HG03469 (cell line): ENCODE data around the gene TP53I3.
"Not testable (repeated sequence)": the region's sequence is repeated elsewhere in the genome, so short reads cannot be mapped to it uniquely, and the experiment has no call there.

Source experiments
- ATAC-seq: cut with Tn5 transposase; IDR thresholded peaks from one replicate; pipeline ENCODE4 v1.9.1; 2021; ENCODE audit warnings: mild to moderate bottlenecking, moderate library complexity, moderate number of reproducible peaks; ENCODE audit not compliant: unreplicated experiment

TP53I3 gene

DNA sequence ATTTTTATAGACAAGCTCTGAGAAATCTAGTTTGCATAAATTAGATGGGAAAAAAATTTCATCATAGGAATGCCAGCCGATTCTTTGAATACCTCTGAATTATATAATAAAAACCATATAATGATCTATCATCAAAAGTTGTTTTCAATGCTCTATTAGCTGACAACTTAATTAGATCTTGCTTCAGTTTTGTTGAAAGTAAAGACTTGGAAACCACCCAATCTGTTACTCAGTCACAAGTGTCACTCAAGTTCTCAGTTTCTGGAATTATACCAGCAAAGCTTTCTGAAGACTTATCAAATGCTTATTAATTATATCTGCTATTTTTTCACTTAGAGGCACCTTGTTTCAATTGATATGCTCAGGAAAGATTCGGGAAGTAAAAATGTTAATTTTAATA lies 17.4 kb upstream of the TP53I3 start:
- no peak for ATAC-seq

DNA sequence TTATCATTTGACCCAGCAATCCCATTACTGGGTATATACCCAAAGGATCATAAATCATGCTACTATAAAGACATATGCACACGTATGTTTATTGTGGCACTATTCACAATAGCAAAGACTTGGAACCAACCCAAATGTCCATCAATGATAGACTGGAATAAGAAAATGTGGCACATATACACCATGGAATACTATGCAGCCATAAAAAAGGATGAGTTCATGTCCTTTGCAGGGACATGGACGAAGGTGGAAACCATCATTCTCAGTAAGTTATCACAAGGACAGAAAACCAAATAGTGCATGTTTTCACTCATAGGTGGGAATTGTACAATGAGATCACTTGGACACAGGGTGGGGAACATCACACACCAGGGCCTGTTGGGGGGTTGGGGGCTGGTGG lies 16.1 kb upstream of the TP53I3 start:
- not testable (repeated sequence) for ATAC-seq

DNA sequence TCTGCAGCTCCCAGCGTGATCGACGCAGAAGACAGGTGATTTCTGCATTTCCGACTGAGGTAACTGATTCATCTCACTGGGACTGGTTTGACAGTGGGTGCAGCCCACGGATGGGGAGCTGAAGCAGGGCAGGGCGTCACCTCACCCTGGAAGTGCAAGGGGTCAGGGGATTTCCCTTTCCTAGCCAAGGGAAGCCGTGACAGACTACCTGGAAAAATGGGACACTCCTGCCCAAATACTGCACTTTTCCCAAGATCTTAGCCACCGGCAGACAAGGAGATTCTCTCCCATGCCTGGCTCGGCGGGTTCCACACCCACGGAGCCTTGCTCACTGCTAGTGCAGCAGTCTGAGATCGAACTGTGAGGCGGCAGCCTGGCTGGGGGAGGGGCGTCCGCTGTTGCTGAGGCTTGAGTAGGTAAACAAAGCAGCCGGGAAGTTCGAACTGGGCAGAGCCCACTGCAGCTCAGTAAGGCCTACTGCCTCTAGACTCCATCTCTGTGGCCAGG lies 10.6 kb upstream of the TP53I3 start:
- not testable (repeated sequence) for ATAC-seq

DNA sequence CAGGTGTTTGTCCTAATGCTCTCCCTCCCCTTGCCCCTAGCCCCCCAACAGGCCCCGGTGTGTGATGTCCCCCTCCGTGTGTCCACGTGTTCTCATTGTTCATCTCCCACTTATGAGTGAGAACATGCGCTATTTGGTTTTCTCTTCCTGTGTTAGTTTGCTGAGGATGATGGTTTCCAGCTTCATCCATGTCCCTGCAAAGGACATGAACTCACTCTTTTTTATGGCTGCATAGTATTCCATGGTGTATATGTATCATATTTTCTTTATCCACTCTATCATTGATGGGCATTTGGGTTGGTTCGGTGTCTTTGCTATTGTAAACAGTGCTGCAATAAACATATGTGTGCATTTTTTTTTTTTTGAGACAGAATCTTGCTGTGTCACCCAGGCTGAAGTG lies 8.6 kb upstream of the TP53I3 start:
- ATAC-seq: not testable (repeated sequence)

DNA sequence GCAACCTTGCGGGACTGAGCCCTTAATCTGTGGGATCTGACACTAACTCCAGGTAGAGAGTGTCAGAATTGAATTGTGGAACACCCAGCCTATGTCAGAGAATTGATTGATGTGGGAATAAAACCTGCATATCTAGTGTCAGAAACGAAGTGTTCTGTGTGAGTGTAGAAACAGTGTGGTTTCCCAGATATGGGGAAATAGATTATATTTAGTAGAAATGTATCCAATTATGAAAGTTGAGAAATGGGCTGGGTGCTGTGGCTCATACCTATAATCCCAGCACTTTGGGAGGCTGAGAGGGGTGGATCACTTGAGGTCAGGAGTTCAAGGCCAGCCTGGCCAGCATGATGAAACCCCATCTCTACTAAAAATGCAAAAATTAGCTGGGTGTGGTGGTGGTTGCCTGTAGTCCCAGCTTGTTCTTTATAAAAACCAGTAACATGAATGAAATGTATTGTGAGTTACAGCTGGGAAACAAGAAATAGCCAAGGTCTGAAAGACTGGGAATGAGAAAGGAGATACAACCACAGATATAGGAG lies 4.3 kb upstream of the TP53I3 start:
- no peak for ATAC-seq

DNA sequence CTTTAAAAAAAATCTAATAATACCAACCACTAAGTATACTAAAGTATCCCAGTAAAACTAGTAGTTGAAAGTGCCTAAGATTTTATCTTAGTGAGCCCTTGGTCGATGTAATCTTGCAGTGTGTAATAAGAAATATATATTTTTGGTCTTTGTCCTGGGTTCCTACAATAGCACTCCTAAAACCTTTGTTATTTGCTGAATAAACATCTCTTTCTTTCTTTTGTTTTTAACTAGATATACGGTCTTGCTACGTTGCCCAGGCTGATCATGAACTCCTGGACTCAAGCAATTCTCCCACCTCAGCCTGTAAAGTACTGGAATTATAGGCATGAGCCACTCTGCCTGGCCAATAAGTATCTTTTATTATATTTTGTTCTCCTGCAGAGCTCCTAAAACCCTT lies 2.4 kb upstream of the TP53I3 start:
- no peak for ATAC-seq

DNA sequence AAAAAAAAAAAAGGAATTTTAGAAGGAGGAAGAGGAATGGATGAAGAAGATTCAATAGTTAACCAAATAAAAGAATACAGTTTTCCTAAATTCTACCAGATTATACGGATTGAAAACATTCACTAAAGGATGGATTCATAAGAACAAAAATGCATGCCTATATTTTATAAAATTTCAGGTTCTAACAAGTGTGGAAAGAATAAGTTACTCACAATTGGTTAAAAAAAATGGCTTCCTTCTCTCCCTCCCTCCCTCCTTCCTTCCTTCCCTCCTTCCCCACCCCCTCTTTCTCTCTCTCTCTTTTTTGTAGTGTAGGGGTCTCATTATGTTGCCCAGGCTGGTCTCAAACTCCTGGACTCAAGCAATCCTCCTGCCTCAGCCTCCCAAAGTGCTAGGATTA lies 1.6 kb upstream of the TP53I3 start:
- ATAC-seq: no peak

DNA sequence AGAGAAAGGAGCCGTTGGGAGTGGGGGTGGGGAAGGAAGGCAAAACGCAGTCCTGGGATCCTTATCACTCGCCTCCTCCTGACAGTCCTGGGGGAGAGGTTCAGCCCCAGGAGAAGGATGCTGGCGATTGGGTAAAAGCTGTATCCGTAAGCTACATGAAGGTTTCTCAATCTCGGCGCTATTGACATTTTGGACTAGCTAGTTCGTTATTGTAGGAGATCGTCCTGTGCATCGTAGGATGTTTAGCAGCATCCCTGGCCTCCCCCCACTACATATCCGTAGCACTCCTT lies 511 bp upstream of the TP53I3 start:
- ATAC-seq: no peak

DNA sequence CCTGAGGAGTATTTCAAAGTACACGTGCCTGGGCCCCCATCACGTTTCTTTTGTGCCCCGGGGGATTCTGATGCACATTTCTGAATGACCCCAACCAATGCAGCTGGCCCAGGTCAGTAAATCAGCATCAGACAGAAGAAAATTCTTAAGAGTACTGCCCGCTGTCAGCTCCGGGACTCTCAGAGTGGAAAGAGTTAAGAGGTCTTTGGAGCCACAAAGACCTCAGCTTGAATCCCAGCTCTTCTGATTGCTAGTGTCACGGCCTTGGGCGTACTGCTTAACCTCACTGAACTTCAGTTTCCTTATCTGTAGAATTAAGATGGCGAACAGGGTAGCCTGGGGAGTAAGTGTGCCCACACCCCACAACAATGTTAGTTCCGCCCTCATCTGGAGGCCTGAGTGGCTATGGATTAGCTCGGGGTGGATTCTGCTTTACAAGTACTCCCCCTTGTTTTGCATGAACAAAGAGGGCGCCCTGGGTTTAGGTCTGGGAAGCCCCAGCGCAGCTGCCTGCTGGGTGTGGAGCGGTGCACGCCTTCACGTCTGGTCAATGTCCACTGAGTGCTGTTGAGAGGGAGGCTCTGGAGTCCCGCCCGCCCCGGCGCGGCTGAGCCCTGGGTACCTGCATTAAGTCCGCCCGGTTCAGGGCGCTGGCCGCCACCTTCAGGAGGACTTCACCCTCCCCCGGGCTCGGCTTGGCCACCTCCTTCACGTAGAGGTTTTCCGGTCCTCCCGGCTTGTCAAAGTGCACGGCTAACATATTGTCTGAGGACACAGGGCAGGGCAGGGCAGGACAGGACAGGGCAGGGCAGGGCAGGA lies 858 bp downstream of the TP53I3 start:
- peak; percentile 78 for ATAC-seq

DNA sequence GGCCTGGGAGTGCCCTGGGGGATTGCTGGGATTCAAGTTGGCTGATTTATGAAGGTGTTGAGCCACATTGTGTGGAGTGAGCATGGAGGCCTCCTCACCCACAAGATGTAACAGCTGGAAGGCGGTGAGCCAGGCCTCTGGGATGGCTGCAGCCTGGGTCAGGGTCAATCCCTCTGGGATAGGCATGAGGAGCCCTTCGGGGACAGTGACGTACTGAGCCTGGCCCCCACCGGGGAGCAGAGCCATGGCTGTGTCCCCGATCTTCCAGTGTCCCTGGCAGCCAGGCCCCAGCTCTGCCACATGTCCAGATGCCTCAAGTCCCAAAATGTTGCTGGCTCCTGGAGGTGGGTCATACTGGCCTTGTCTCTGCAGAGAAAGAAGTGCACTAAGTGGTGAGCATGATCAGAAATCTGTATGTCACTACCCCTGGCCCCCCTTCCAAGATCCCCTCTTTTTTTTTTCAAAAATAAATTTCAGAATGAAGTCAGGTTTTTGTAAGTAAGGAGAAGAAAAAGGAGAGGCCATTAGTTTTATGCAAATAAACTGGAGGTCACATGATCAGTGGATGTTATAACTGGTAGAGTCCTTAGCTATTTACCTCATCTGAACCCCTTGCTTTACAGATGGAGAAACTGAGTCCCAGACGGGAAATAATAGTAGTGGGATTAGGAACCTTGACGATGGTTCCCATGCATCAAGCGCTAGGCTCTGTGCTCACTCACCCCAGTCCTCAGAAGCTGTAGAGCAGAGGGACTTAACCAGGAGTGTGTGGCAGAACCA lies 1.7 kb downstream of the TP53I3 start:
- ATAC-seq: no peak

DNA sequence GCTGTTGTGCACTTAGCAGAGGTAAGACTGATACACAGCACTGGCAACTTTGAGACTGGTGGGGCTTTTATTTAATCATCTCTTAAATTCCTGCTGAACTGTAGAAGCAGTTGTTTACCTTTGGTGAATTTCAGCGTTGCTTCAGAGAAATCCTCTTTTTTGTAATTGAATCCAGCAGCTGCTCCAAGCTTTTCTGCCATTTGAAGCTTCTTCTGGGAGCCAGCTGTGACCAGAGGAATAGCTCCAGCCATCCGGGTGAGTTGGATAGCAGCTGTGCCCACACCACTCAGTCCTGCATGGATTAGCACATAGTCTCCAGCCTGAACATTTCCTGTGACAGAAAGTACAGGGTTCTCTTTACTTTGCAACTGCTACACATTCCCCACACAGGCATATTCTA lies 3.9 kb downstream of the TP53I3 start:
- ATAC-seq: no peak

DNA sequence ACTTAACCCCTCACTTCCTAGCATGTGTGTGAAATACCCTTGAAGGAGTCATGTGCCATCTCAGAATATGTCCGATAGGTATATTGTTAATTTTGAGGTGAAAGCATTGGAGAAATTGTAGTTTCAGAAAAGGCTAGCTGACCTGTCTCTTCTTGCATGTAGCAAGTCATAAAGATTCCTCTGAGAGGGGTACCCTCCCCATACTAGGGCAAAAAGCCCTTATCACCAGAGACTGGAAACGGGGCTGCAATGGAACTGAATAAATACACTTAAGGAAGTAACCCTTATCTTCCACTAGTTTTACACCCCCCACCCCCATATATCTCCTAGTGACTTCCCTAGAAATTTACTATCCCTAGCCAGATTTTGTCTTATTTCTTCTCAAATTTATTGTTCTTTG lies 6.8 kb downstream of the TP53I3 start:
- ATAC-seq: no peak

DNA sequence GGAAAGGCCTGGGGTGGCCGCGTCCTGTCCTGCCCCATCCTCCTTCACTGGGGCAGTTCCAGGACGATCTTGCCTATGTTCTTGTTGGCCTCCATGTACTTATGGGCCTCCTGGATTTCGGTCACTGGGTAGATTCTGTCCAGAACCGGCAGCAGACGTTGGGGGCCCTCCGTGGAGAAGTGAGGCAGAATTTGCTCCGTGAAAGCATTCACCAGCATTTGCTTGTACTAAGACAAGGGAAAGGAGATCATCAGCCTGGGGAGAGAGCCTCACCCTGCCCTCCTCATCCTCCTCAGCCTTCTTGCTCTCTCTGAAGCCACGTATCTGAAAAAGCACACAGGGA lies 7.1 kb downstream of the TP53I3 start:
- ATAC-seq: no peak

DNA sequence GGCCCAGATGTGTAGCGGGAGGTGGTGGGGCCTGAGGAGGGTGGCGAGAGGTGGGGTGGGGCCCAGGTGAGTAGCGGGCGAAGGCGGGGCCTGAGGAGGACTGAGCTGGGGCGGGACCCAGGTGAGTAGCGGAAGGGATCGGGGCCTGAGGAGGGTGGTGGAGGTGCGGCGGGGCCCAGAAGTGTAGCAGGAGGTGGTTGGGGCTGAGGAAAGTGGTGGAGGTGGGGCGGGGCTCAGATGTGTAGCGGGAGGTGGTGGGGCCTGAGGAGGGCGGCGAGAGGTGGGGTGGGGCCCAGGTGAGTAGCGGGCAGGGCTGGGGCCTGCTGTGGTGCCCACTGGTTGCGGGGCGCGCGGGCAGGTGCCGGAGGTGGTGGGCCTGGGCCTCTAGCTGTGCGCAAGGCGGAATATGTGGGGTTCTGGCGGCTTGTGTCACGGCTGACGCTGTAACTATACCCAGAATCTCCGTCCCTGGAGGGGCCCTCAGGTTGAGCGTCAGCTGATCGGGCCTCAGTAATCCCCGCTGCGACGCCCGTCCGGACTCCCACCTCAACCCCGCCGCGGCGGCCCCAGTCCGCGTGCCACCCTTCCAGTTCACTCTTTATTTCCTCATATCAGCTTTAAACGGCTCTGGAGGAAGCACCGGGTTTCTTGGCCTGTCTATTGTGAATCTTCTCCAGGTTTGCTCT lies 7.6 kb downstream of the TP53I3 start:
- ATAC-seq: no peak

DNA sequence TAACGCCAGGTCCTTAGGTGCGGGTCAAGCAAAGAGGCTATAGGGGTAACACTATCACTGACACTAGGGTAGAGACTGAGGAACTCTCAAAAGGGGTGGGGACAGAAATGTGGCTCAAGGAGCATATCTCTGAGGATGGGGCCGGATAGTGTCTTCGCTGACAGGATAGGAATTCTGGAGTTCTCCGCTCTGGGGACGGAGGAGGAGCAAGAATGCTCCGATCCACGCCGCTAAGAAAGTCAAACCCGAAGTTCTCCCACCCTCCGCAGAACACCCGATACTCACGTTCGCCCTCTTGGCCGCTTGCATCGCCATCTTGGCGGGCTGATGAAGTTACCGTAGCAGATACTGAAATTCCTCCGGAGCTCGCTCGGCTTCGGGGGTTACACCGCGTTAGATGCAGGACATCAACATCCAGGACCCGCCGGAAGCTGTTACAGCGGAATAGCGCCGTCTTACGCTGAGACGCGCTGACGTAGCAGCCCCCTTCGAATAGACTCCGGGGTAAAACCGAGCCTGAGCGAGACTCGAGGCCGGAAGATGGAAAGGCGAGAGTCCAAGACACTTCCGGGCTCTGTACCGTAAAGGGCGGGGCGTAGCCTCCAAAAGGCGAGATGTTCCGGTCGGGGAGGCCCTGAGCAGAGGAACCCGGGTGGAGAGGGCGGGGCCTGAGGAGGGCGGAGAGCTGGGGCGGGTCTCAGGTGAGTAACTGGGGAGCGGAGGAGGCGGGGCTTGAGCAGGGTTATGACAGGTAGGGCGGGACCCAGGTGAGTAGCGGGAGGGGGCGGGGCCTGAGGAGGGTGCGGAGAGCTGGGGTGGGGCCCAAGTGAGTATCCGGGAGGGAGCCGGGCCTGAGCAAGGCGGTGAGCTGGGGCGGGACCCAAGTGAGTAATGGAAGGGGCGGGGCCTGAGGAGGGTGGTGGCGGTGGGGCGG lies 8.5 kb downstream of the TP53I3 start, which contains the start of gene SF3B6:
TSS of gene SF3B6 (minus strand) at position 412 of the 934 bp plus-strand sequence. CDS start at position 315, 97 bp downstream.
- ATAC-seq: peak; percentile 91

DNA sequence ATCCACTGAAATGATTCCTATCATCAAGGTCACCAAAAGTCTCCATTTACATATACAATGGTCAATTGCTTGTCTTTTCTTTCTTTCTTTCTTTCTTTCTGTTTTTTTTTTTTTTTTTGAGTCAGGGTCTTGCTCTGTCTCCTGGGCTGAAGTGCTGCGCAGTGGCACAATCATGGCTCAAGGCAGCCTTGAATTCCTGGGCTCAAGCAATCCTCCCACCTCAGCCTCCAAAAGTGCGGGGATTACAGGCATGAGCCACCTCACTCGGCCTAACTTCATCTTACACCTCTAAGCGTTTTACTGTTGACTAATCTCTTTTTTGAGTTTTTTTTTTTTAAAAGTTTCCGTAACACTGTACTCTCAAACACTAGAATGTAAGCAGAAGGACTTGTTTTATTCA lies 9.4 kb downstream of the TP53I3 start:
- no peak for ATAC-seq

DNA sequence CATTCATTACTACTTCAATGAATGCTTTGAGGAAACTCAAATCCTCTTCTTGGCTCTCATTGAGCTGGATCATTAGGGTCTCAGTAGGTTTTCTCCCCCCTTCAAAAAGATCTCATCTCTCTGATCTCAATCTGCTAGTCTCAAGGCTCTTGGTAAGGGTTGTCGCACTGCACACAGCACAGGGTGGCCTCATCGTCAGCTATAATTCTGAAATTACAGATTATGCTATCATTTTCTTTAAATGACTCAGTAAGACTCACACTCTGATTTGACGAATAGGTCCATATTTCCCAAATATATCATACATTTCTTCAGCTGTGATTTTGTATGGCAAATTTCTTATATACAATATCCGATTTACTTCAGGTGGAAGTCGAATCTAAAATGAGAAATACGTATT lies 10.8 kb downstream of the TP53I3 start:
- ATAC-seq: no peak

DNA sequence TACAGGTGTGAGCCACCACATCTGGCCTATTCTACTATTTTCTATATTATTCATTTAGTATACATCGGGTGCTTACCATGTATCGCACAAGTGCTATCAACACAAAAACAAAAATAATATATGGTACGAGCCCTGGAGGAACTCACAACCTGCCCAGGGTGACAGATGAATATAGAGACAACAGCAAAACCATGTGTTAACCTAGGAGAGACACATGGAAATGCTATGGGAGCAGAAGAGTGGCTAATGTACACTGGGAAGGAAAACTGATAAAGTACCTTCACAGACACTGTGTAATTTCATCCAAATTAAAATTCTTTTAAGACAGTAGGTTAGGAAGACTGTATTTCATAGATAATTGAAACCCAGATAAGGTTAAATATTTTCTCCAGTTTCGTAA lies 12.4 kb downstream of the TP53I3 start:
- no peak for ATAC-seq

DNA sequence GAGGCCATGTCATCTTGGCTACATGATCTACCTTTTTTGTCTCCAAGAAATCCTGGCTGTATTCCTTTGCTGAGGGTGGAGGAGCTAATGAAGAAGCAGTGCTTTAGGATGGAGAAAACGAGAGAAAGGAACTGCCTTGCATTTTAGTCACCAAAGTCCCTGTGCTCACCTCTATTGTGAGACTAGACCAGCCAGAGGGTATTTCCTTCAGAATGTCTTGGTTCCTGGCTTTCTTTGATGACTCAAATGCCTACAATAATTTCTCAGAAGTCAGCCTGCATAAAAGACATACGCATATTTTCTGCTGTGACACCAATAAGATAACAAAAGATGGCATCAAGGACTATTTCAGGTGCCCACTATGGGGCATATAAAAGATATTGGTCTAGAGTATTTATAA lies 19.3 kb downstream of the TP53I3 start:
- ATAC-seq: no peak

DNA sequence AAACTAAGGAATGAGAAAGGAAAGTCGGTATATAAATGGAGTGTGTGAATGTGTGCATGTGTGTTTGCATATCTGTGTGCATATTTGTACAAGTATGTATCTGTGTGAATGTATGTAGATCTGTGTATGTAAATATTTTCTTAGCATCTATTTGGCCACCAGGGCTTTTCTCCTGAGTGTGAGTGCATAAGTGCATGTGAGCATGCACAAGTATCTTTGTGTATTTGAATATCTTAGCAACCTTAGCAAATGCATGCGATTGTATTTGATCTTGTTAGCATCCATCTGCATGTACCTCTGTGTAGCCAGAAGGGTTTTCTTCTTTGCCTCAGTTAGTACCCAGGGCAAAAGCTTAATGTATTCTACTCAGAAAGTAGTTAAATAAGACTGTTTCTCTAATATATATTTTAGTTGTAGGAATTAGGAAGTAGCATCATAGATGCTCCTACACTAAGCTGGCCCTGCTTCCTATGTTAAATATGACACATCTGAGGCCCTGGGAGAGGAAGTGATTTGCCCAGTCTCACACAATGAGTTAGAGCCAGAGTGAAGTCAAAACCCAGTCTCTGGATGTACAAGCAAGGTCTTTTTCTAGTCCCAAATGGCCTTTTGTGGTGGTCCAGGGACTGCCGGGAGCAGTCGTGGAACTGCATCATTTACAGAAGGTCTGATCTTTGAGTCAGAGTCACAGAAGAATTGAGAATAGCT lies 25.9 kb downstream of the TP53I3 start:
- no peak for ATAC-seq
